ENCODE results near the gene CD2.

DNA sequence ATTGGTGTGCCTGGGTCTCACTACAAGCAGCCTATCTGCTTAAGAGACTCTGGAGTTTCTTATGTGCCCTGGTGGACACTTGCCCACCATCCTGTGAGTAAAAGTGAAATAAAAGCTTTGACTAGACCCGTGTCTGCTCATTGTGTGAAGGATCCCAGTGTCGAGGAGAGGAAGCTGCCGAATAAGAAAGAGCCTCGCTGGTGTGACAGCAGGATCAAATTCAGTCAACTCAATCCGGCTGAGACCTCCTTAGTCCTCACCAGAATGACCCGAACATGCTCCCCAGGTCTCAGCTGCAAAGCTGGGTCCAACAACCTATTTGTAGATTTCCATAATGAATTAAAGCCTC, 14.8 kb downstream of the CD2 start:
- no peak for TF ChIP-seq EZH2phosphoT487 (IDR thresholded peaks at IDR 0.05; ENCODE audit: borderline replicate concordance, low read depth, low read length)
- TF ChIP-seq, protein P1, sequence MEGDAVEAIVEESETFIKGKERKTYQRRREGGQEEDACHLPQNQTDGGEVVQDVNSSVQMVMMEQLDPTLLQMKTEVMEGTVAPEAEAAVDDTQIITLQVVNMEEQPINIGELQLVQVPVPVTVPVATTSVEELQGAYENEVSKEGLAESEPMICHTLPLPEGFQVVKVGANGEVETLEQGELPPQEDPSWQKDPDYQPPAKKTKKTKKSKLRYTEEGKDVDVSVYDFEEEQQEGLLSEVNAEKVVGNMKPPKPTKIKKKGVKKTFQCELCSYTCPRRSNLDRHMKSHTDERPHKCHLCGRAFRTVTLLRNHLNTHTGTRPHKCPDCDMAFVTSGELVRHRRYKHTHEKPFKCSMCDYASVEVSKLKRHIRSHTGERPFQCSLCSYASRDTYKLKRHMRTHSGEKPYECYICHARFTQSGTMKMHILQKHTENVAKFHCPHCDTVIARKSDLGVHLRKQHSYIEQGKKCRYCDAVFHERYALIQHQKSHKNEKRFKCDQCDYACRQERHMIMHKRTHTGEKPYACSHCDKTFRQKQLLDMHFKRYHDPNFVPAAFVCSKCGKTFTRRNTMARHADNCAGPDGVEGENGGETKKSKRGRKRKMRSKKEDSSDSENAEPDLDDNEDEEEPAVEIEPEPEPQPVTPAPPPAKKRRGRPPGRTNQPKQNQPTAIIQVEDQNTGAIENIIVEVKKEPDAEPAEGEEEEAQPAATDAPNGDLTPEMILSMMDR (conservative IDR thresholded peaks at IDR 0.05; ENCODE audit: low read length) = no peak
